Esophagus squamous epithelium (tissue), 5 donors: ENCODE results near the gene MACIR. TPM values are rescaled to one million over a fixed set of nuclear protein-coding genes. Genes with fewer than 3 reads are reported as not detected.

ENCODE experiments used
- DNase-seq: peaks from one replicate; lab custom pipeline; 2025; lab: John Stamatoyannopoulos, UW
- H3K27ac ChIP-seq, 4 donors: fragments of 200-600 bp; sonication (generic); one replicate each; pipeline ENCODE4 v1.5.1; 2016 to 2019; ENCODE audit warnings: mild to moderate bottlenecking in 1 of 4
- H3K27me3 ChIP-seq, 4 donors: fragments of 200-600 bp; sonication (generic); 1 replicate in 3 of 4; 2 replicates in 1 of 4; pipeline versions ENCODE4 v1.5.1 to v1.6.0; 2017 to 2021; ENCODE audit warnings: antibody characterized with exemption in 1 of 4
- H3K36me3 ChIP-seq, 3 donors: fragments of 200-600 bp; sonication (generic); one replicate each; pipeline ENCODE4 v1.5.1; 2016 to 2019
- H3K4me1 ChIP-seq, 3 donors: fragments of 200-600 bp; sonication (generic); one replicate each; pipeline ENCODE4 v1.5.1; 2017 to 2019
- H3K4me3 ChIP-seq, 4 donors: fragments of 200-600 bp; sonication (generic); 1 replicate in 3 of 4; 2 replicates in 1 of 4; pipeline ENCODE4 v1.5.1; 2016 to 2019; ENCODE audit warnings: mild to moderate bottlenecking in 2 of 4, moderate library complexity in 1 of 4
- H3K9me3 ChIP-seq, 3 donors: fragments of 200-600 bp; sonication (generic); one replicate each; pipeline ENCODE4 v1.5.1; 2016 to 2019
- POLR2A ChIP-seq, 4 donors: fragments of 450-650 bp; IDR thresholded peaks; one replicate each; pipeline ENCODE4 v1.6.1; 2017; ENCODE audit warnings: antibody characterized with exemption in 4 of 4, mild to moderate bottlenecking in 4 of 4, moderate library complexity in 3 of 4
- WGBS, 2 donors: methylation state at CpG; one replicate each; pipeline ENCODE4 v1.1.5; 2018; 5-methylcytosine and 5-hydroxymethylcytosine counted together
- intact Hi-C: fragments of 100-400 bp; cut with DNase I; formaldehyde crosslinking; loops from one replicate; pipeline ENCODE4 v1.15.0; 2022
- total RNA-seq, 4 donors: library from RNA; depleted of rRNA; stranded (reverse); fragments of >200 nt; gene quantifications; one replicate each; pipeline ENCODE4 v1.1.0, GENCODE V29; 2016
- TF ChIP-seq, protein P1 (sequence below), 6 experiments: fragments of 450-650 bp in 4 of 6; fragments of 200-600 bp in 2 of 6; sonication (generic) in 2 of 6; IDR thresholded peaks; one replicate each; pipeline ENCODE4 v1.5.1; 2016 to 2019; ENCODE audit warnings: antibody characterized with exemption in 6 of 6, mild to moderate bottlenecking in 4 of 6, moderate library complexity in 4 of 6
- donor health status: DM: yes; HTN: yes; CAD: no.

MACIR gene
- total RNA-seq, 4 donors from 2014 or later, result 2.3 to 10.1 (median 6.2) TPM

DNA sequence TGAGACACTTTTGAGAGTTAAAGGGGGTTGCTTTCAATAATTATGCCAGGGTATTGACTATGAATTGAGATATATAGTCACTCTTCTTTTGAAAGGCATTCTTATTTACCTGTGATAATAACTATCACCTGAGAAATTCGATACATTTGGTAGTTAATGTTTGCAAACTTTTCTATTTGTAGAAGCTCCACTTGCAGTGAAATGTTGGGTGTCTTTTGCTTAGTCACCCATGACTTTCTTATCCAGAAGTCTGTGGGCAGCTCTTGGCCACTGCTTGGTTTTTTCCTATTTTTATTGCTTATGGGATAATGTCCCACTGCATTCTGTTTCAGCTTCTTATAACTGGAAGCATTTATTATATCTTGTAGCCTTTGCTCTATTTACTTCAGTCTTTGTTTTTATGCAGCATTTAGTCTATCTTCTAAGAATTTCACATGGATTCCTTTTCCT lies 3.9 kb downstream of the MACIR start:
- Histone ChIP-seq H3K4me1 (peaks cover 0 to 30% (median 0%) of the 10 kb centered on the region in 3 donors), H3K9me3 (no peaks in the 10 kb centered on the region), H3K36me3 (no peaks in the 10 kb centered on the region), H3K27ac (no peak overlapping the region), H3K27me3 (no peaks in the 10 kb centered on the region), H3K4me3 (no peak overlapping the region)
- intact Hi-C loops, result no loop called here
- 75 to 93% methylated on average over 1 of the region's 1 CpG for WGBS, 2 donors
- DNase-seq, result no peak
- TF ChIP-seq, protein P1, sequence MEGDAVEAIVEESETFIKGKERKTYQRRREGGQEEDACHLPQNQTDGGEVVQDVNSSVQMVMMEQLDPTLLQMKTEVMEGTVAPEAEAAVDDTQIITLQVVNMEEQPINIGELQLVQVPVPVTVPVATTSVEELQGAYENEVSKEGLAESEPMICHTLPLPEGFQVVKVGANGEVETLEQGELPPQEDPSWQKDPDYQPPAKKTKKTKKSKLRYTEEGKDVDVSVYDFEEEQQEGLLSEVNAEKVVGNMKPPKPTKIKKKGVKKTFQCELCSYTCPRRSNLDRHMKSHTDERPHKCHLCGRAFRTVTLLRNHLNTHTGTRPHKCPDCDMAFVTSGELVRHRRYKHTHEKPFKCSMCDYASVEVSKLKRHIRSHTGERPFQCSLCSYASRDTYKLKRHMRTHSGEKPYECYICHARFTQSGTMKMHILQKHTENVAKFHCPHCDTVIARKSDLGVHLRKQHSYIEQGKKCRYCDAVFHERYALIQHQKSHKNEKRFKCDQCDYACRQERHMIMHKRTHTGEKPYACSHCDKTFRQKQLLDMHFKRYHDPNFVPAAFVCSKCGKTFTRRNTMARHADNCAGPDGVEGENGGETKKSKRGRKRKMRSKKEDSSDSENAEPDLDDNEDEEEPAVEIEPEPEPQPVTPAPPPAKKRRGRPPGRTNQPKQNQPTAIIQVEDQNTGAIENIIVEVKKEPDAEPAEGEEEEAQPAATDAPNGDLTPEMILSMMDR (IDR thresholded peaks at IDR 0.05), result no peak
- TF ChIP-seq POLR2A (IDR thresholded peaks at IDR 0.05), result no peak

DNA sequence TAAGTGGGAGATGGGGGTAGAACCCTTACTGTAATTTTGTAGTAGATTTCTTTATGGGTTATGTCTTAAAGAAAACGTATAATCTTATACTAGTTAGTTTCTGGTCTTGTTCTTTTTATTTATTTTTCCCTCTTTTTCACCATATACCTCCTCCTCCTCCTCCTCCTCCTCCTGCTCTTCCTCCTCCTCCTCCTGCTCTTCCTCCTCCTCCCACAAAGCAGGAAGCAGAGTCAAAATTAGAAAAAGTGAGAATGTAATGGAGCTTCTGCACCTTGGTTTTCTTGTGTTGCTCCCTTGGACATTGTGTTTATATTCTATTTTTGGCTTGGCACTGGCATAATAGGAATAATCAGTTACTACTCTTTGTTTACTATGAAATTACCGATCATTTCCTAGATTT lies 4.5 kb downstream of the MACIR start:
- DNase-seq, result no peak
- H3K9me3 ChIP-seq, result no peaks in the 10 kb centered on the region
- peaks cover 0 to 26% (median 0%) of the 10 kb centered on the region in 3 donors for H3K4me1 ChIP-seq
- no peak for TF ChIP-seq POLR2A (IDR thresholded peaks at IDR 0.05)
- TF ChIP-seq, protein P1 (IDR thresholded peaks at IDR 0.05), result no peak
- WGBS, 2 donors, result 63 to 71% methylated on average over 2 of the region's 2 CpGs
- intact Hi-C loops, result no loop called here
- H3K27ac ChIP-seq, result no peak overlapping the region
- H3K36me3 ChIP-seq, result no peaks in the 10 kb centered on the region
- H3K4me3 ChIP-seq, result no peak overlapping the region
- H3K27me3 ChIP-seq, result no peaks in the 10 kb centered on the region

- Histone ChIP-seq H3K4me3 (no peak overlapping the region), H3K27ac (no peak overlapping the region), H3K4me1 (peaks cover 0 to 25% (median 0%) of the 10 kb centered on the region in 3 donors), H3K9me3 (no peaks in the 10 kb centered on the region), H3K27me3 (no peaks in the 10 kb centered on the region), H3K36me3 (no peaks in the 10 kb centered on the region)
- intact Hi-C loops, result no loop called here
- DNase-seq, result no peak
- TF ChIP-seq, protein P1 (IDR thresholded peaks at IDR 0.05), result no peak
- TF ChIP-seq POLR2A (IDR thresholded peaks at IDR 0.05), result no peak
Observed at GRCh38 chr5:103264508-103264907, 5.9 kb downstream of the MACIR start.

- DNase-seq, result no peak
- Histone ChIP-seq H3K9me3 (no peaks in the 10 kb centered on the region), H3K4me3 (no peak overlapping the region), H3K4me1 (peaks cover 0 to 10% (median 4%) of the 10 kb centered on the region in 3 donors), H3K27me3 (no peaks in the 10 kb centered on the region), H3K27ac (no peak overlapping the region), H3K36me3 (peaks cover 0 to under 1% (median 0%) of the 10 kb centered on the region in 3 donors)
- intact Hi-C loops, result no loop called here
- no peak for TF ChIP-seq POLR2A (IDR thresholded peaks at IDR 0.05)
- TF ChIP-seq, protein P1 (IDR thresholded peaks at IDR 0.05), result no peak
Observed at GRCh38 chr5:103270581-103270980, 12.0 kb downstream of the MACIR start.

DNA sequence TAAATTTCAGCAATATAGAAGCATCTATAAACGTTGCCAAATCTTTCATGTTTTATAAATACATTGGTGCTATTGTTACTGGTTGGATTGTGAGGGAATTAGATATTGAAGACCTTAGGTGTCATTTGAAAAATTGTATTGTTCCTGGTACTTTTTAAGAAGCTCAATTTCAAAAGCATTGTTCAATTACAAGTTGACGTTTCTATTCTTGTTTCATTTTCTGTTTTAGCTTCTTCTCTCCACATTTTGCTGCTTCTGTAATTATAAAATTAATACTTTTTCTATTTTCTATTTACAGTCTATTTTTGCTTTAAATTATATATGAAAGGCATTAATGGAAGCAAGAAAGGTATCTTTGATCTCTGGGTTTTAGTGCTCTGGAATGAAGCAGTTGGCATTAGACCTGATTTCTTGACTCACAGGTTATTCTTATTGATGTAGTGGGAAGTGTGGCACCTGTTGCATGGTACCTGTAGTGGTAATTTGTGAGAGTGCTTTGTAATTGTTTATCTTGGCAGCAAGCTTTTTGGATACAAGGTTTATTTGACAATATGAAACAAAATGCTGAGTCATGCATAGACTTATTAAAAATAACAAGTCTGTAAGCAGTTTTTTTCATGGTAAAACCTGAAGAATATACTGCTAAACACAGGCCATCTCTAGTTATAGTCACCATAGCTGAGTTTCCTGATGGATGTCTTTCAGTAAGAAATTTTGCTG lies 13.2 kb downstream of the MACIR start:
- Histone ChIP-seq H3K9me3 (no peaks in the 10 kb centered on the region), H3K27me3 (no peaks in the 10 kb centered on the region), H3K27ac (no peak overlapping the region), H3K4me3 (no peak overlapping the region), H3K4me1 (peaks cover 0 to 10% (median 4%) of the 10 kb centered on the region in 3 donors), H3K36me3 (peaks cover 0 to 12% (median 0%) of the 10 kb centered on the region in 3 donors)
- intact Hi-C loops, result no loop called here
- TF ChIP-seq POLR2A (IDR thresholded peaks at IDR 0.05), result no peak
- TF ChIP-seq, protein P1 (IDR thresholded peaks at IDR 0.05), result no peak
- DNase-seq, result no peak
- WGBS, 2 donors, result 32 to 52% methylated on average over 2 of the region's 2 CpGs
